ENCODE results near the gene ZNF362. TPM values are rescaled to one million over a fixed set of nuclear protein-coding genes. Genes with fewer than 3 reads are reported as not detected.

Gene ZNF362
- total RNA-seq, 4 donors from 2014 or later = 20.7 to 44.1 (median 26.7) TPM

- H3K9me3 ChIP-seq = no peaks in the 10 kb centered on the region
- intact Hi-C loops (cut with DNase I) = loop anchor here (10.0 kb wide), 1 partner anchor 166 kb away; no protein-coding TSS in a partner anchor
- TF ChIP-seq POLR2A (IDR thresholded peaks at IDR 0.05) = no peak
- peak; percentile 65 to 93 (median 79) for TF ChIP-seq CTCF (IDR thresholded peaks at IDR 0.05)
- DNase-seq = peak; percentile 69 to 73
- 78 to 80% methylated on average over 10 to 18 of the region's 18 CpGs for WGBS, 2 donors
- no peak overlapping the region for H3K4me3 ChIP-seq (replicated peaks in 1 of 3)
- H3K27ac ChIP-seq = peak overlapping the region in 2 of 3 donors; percentile 8 to 15
- peaks cover 6 to 9% of the 10 kb centered on the region in 2 donors for H3K36me3 ChIP-seq
- peaks cover 22 to 32% of the 10 kb centered on the region in 2 donors for H3K4me1 ChIP-seq
- no peaks in the 10 kb centered on the region for H3K27me3 ChIP-seq
Measured at GRCh38 chr1:33298623-33299277, 42.5 kb downstream of the ZNF362 start.

GRCh38 chr1:33299461-33300155 is 43.3 kb downstream of the ZNF362 start:
- 90 to 94% methylated on average over 13 to 15 of the region's 15 CpGs for WGBS, 2 donors
- DNase-seq = no peak
- H3K4me3 ChIP-seq (replicated peaks in 1 of 3) = no peak overlapping the region
- H3K4me1 ChIP-seq = peaks cover 22 to 32% of the 10 kb centered on the region in 2 donors
- peak overlapping the region in 1 of 3 donors; percentile 63 for H3K27ac ChIP-seq
- peaks cover 6 to 9% of the 10 kb centered on the region in 2 donors for H3K36me3 ChIP-seq
- H3K9me3 ChIP-seq = no peaks in the 10 kb centered on the region
- H3K27me3 ChIP-seq = no peaks in the 10 kb centered on the region
- intact Hi-C loops (cut with DNase I) = loop anchor here (10.0 kb wide), 1 partner anchor 165 kb away; no protein-coding TSS in a partner anchor
- TF ChIP-seq CTCF (IDR thresholded peaks at IDR 0.05) (no peak), POLR2A (IDR thresholded peaks at IDR 0.05) (no peak)

GRCh38 chr1:33300673-33301072 is 44.4 kb downstream of the ZNF362 start:
- TF ChIP-seq CTCF (IDR thresholded peaks at IDR 0.05) (no peak), POLR2A (IDR thresholded peaks at IDR 0.05) (no peak)
- Histone ChIP-seq H3K27me3 (no peaks in the 10 kb centered on the region), H3K36me3 (peaks cover 5 to 6% of the 10 kb centered on the region in 2 donors), H3K4me3 (replicated peaks in 1 of 3) (no peak overlapping the region), H3K4me1 (peaks cover 20 to 32% of the 10 kb centered on the region in 2 donors), H3K27ac (peak overlapping the region; percentile 41 to 63 (median 48)), H3K9me3 (no peaks in the 10 kb centered on the region)
- DNase-seq = peak; percentile 90 to 91
- WGBS, 2 donors = 46 to 47% methylated on average over 5 of the region's 5 CpGs
- intact Hi-C loops (cut with DNase I) = no loop called here

GRCh38 chr1:33301273-33301984 is 45.1 kb downstream of the ZNF362 start:
- WGBS, 2 donors = 73 to 74% methylated on average over 4 of the region's 4 CpGs
- Histone ChIP-seq H3K36me3 (peaks cover 0 to 5% of the 10 kb centered on the region in 2 donors), H3K4me1 (peaks cover 18 to 36% of the 10 kb centered on the region in 2 donors), H3K27me3 (no peaks in the 10 kb centered on the region), H3K4me3 (replicated peaks in 1 of 3) (no peak overlapping the region), H3K27ac (peak overlapping the region; percentile 41 to 63 (median 48)), H3K9me3 (no peaks in the 10 kb centered on the region)
- TF ChIP-seq POLR2A (IDR thresholded peaks at IDR 0.05) = no peak
- TF ChIP-seq CTCF (IDR thresholded peaks at IDR 0.05) = no peak
- DNase-seq = no peak
- intact Hi-C loops (cut with DNase I) = no loop called here

All from thyroid gland (tissue), 4 donors.